ENCODE measurements around the gene SAP30BP. TPM values are rescaled to one million over a fixed set of nuclear protein-coding genes. Genes with fewer than 3 reads are reported as not detected.
A peak's percentile ranks its signal among the peaks of the same experiment; 100 is the strongest.

The SAP30BP gene
- polyA plus RNA-seq, 3 donors from 2014 or later: 71.5 to 94.2 (median 80.1) TPM

DNA sequence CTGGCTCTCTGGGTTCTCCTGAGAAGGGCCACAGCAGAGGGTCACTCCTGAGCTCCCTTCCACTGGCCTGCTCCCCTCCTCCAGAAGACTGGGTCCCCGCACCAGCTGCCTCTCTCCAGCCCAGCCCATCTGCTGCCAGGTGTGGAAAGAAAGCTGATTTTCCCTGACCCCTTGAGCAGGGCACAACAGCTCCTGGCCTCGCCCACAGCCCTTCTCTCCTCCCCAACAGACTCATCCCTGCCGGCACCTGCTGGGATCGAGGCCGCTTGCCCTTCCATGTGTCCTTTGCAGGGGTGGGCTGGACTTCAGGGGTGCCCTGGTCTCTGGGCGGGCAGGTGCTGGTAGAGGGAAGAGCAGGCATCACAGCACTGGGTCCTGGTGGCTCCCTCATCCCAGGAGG lies 38.7 kb upstream of the SAP30BP start:
- H3K4me3 Mint-ChIP-seq: no peak overlapping the region
- DNase-seq: no peak

GRCh38 chr17:75629157-75629556 lies 38.0 kb upstream of the SAP30BP start:
- H3K36me3 Mint-ChIP-seq: no peaks in the 10 kb centered on the region
- no peak overlapping the region for H3K27ac Mint-ChIP-seq
- H3K4me1 Mint-ChIP-seq: peaks cover 1 to 6% of the 10 kb centered on the region in 2 donors
- no peak overlapping the region for H3K4me3 Mint-ChIP-seq
- no peaks in the 10 kb centered on the region for H3K9me3 Mint-ChIP-seq
- no peak for DNase-seq
- H3K27me3 Mint-ChIP-seq (ENCODE audit: low read depth in 3 of 3): peaks cover 0 to 1% (median 0%) of the 10 kb centered on the region in 3 donors

More for the DNA sequence above, 38.7 kb upstream of the SAP30BP start:
- H3K27me3 Mint-ChIP-seq (ENCODE audit: low read depth in 3 of 3): no peaks in the 10 kb centered on the region
- H3K27ac Mint-ChIP-seq: no peak overlapping the region
- H3K9me3 Mint-ChIP-seq: no peaks in the 10 kb centered on the region
- H3K36me3 Mint-ChIP-seq: no peaks in the 10 kb centered on the region
- peaks cover 0 to 6% of the 10 kb centered on the region in 2 donors for H3K4me1 Mint-ChIP-seq

- Mint-ChIP-seq H3K9me3 (no peaks in the 10 kb centered on the region), H3K4me1 (peaks cover 1 to 6% of the 10 kb centered on the region in 2 donors), H3K27ac (no peak overlapping the region), H3K36me3 (no peaks in the 10 kb centered on the region), H3K4me3 (no peak overlapping the region), H3K27me3 (ENCODE audit: low read depth in 3 of 3) (peaks cover 0 to 1% (median 0%) of the 10 kb centered on the region in 3 donors)
- DNase-seq: no peak
Measured at GRCh38 chr17:75630071-75630917, 36.8 kb upstream of the SAP30BP start.

- H3K27ac Mint-ChIP-seq: no peak overlapping the region
- H3K27me3 Mint-ChIP-seq (ENCODE audit: low read depth in 3 of 3): peaks cover 0 to 3% (median 1%) of the 10 kb centered on the region in 3 donors
- no peak for DNase-seq
- no peak overlapping the region for H3K4me3 Mint-ChIP-seq
- H3K36me3 Mint-ChIP-seq: no peaks in the 10 kb centered on the region
- H3K4me1 Mint-ChIP-seq: peaks cover 1 to 6% of the 10 kb centered on the region in 2 donors
- no peaks in the 10 kb centered on the region for H3K9me3 Mint-ChIP-seq
Measured at GRCh38 chr17:75631353-75631752, 35.8 kb upstream of the SAP30BP start.

DNA sequence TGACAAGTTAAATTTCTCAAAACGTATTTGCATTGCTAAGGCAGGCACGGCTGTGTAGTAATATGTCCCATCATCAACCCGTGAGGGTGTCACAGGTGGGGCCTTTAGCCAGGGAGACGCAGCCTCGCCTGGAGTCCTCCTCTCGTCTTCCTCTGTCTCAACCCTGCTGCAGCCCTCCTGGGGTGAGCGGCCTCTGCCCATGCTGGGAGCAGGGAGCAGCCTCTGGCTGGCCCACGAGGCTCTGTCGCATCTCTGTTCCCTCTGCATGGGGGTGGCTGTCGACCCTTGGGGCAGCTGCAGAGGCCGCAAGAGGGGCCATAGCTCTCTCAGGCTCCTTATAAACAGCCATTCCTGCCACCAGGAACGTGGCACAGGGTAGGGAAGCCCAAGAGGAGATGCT lies 34.7 kb upstream of the SAP30BP start:
- peaks cover 0 to 3% (median 1%) of the 10 kb centered on the region in 3 donors for H3K27me3 Mint-ChIP-seq (ENCODE audit: low read depth in 3 of 3)
- DNase-seq: no peak
- H3K36me3 Mint-ChIP-seq: no peaks in the 10 kb centered on the region
- peaks cover 1 to 6% of the 10 kb centered on the region in 2 donors for H3K4me1 Mint-ChIP-seq
- no peak overlapping the region for H3K4me3 Mint-ChIP-seq
- H3K9me3 Mint-ChIP-seq: no peaks in the 10 kb centered on the region
- H3K27ac Mint-ChIP-seq: no peak overlapping the region

- Mint-ChIP-seq H3K27me3 (ENCODE audit: low read depth in 3 of 3) (peaks cover 0 to 3% (median 3%) of the 10 kb centered on the region in 3 donors), H3K4me1 (peaks cover 1 to 6% of the 10 kb centered on the region in 2 donors), H3K36me3 (no peaks in the 10 kb centered on the region), H3K27ac (no peak within 1 kb of the TSS), H3K9me3 (no peaks in the 10 kb centered on the region), H3K4me3 (no peak within 1 kb of the TSS)
- DNase-seq: peak; percentile 67 to 78 (median 73)
Measured at GRCh38 chr17:75632863-75633485, 34.2 kb upstream of the SAP30BP start, which contains the start of gene SMIM5. TSS of gene SMIM5 (plus strand) at chr17:75633434. CDS start at chr17:75640202, 6,768 bp downstream.

GRCh38 chr17:75633486-75634375 lies 33.4 kb upstream of the SAP30BP start:
- Mint-ChIP-seq H3K9me3 (no peaks in the 10 kb centered on the region), H3K4me1 (peaks cover 1 to 6% of the 10 kb centered on the region in 2 donors), H3K27ac (no peak overlapping the region), H3K36me3 (no peaks in the 10 kb centered on the region), H3K4me3 (no peak overlapping the region), H3K27me3 (ENCODE audit: low read depth in 3 of 3) (peaks cover 0 to 3% (median 3%) of the 10 kb centered on the region in 3 donors)
- peak in 1 of 3 donors; percentile 24 for DNase-seq

- H3K27me3 Mint-ChIP-seq (ENCODE audit: low read depth in 3 of 3): peaks cover 0 to 3% (median 3%) of the 10 kb centered on the region in 3 donors
- no peak overlapping the region for H3K4me3 Mint-ChIP-seq
- H3K27ac Mint-ChIP-seq: no peak overlapping the region
- no peaks in the 10 kb centered on the region for H3K36me3 Mint-ChIP-seq
- no peak for DNase-seq
- H3K9me3 Mint-ChIP-seq: no peaks in the 10 kb centered on the region
- peaks cover 1 to 6% of the 10 kb centered on the region in 2 donors for H3K4me1 Mint-ChIP-seq
Measured at GRCh38 chr17:75634376-75634740, 32.8 kb upstream of the SAP30BP start.

- Mint-ChIP-seq H3K27ac (no peak overlapping the region), H3K36me3 (no peaks in the 10 kb centered on the region), H3K4me1 (peaks cover 1 to 6% of the 10 kb centered on the region in 2 donors), H3K9me3 (no peaks in the 10 kb centered on the region), H3K27me3 (ENCODE audit: low read depth in 3 of 3) (peaks cover 0 to 3% (median 3%) of the 10 kb centered on the region in 3 donors), H3K4me3 (no peak overlapping the region)
- DNase-seq: no peak
Measured at GRCh38 chr17:75634754-75635609, 32.2 kb upstream of the SAP30BP start.

DNA sequence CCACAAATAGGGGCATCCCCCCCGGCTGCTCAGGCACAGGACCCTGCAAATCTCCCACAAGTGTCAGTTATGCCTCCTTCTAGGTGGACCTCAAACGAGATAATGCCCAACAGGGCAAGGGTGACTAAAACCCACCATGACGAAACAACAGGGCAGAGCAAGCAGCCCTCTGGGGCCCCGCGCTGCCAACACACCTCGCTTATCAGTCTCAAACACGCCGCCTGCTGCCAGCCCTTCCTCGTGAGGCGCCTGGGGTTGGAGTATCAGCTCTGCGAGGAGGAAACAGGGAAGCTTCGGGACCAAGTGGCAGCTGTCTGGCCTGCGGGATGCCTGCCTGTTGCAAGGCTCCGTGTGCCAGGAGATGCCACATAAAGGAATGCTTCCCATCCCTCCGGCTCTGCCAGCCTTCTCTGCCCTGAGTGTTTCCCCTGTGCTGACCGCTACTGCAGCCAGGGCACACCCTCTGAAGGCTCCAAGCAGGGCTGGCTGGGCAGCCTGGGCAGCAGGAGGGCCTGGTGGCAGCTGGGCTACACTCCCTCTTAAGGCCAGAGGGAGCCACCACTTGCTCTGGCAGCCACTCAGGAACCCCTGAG lies 31.4 kb upstream of the SAP30BP start:
- no peak overlapping the region for H3K4me3 Mint-ChIP-seq
- H3K36me3 Mint-ChIP-seq: no peaks in the 10 kb centered on the region
- no peak for DNase-seq
- peak overlapping the region in 1 of 6 donors; percentile 26 for H3K27ac Mint-ChIP-seq
- H3K4me1 Mint-ChIP-seq: peaks cover 1 to 6% of the 10 kb centered on the region in 2 donors
- no peaks in the 10 kb centered on the region for H3K9me3 Mint-ChIP-seq
- H3K27me3 Mint-ChIP-seq (ENCODE audit: low read depth in 3 of 3): peaks cover 0 to 3% (median 3%) of the 10 kb centered on the region in 3 donors

GRCh38 chr17:75636381-75637142 lies 30.6 kb upstream of the SAP30BP start:
- H3K9me3 Mint-ChIP-seq: no peaks in the 10 kb centered on the region
- DNase-seq: no peak
- H3K4me1 Mint-ChIP-seq: peaks cover 1 to 6% of the 10 kb centered on the region in 2 donors
- peaks cover 0 to 3% (median 3%) of the 10 kb centered on the region in 3 donors for H3K27me3 Mint-ChIP-seq (ENCODE audit: low read depth in 3 of 3)
- H3K27ac Mint-ChIP-seq: peak overlapping the region in 1 of 6 donors; percentile 14
- H3K4me3 Mint-ChIP-seq: no peak overlapping the region
- H3K36me3 Mint-ChIP-seq: no peaks in the 10 kb centered on the region

GRCh38 chr17:75637143-75637538 lies 30.0 kb upstream of the SAP30BP start:
- H3K27me3 Mint-ChIP-seq (ENCODE audit: low read depth in 3 of 3): peaks cover 0 to 3% (median 3%) of the 10 kb centered on the region in 3 donors
- no peaks in the 10 kb centered on the region for H3K9me3 Mint-ChIP-seq
- H3K4me3 Mint-ChIP-seq: no peak overlapping the region
- no peak for DNase-seq
- no peaks in the 10 kb centered on the region for H3K36me3 Mint-ChIP-seq
- H3K27ac Mint-ChIP-seq: no peak overlapping the region
- peaks cover 1 to 6% of the 10 kb centered on the region in 2 donors for H3K4me1 Mint-ChIP-seq

Measured in immature natural killer cell (primary cell).